ENCODE data around the gene NFE2L2.
A peak's percentile ranks its signal among the peaks of the same experiment; 100 is the strongest.

GRCh38 chr2:177221970-177222369 is 42.6 kb downstream of the NFE2L2 start:
- TF ChIP-seq, protein P1, sequence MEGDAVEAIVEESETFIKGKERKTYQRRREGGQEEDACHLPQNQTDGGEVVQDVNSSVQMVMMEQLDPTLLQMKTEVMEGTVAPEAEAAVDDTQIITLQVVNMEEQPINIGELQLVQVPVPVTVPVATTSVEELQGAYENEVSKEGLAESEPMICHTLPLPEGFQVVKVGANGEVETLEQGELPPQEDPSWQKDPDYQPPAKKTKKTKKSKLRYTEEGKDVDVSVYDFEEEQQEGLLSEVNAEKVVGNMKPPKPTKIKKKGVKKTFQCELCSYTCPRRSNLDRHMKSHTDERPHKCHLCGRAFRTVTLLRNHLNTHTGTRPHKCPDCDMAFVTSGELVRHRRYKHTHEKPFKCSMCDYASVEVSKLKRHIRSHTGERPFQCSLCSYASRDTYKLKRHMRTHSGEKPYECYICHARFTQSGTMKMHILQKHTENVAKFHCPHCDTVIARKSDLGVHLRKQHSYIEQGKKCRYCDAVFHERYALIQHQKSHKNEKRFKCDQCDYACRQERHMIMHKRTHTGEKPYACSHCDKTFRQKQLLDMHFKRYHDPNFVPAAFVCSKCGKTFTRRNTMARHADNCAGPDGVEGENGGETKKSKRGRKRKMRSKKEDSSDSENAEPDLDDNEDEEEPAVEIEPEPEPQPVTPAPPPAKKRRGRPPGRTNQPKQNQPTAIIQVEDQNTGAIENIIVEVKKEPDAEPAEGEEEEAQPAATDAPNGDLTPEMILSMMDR (IDR thresholded peaks at IDR 0.05): no peak
- TF ChIP-seq POLR2AphosphoS5 (IDR thresholded peaks at IDR 0.05): peak in 1 of 3 donors; percentile 20

Data from transverse colon (tissue), 4 donors.